Raji (cell line): ENCODE data around the gene STXBP1.

Experiments
- POLR2A ChIP-seq: IDR thresholded peaks from 2 replicates; pipeline ENCODE4 v1.6.1; 2011; ENCODE audit warnings: low read depth, low read length, control low read depth; ENCODE audit not compliant: insufficient read depth

Gene STXBP1

DNA sequence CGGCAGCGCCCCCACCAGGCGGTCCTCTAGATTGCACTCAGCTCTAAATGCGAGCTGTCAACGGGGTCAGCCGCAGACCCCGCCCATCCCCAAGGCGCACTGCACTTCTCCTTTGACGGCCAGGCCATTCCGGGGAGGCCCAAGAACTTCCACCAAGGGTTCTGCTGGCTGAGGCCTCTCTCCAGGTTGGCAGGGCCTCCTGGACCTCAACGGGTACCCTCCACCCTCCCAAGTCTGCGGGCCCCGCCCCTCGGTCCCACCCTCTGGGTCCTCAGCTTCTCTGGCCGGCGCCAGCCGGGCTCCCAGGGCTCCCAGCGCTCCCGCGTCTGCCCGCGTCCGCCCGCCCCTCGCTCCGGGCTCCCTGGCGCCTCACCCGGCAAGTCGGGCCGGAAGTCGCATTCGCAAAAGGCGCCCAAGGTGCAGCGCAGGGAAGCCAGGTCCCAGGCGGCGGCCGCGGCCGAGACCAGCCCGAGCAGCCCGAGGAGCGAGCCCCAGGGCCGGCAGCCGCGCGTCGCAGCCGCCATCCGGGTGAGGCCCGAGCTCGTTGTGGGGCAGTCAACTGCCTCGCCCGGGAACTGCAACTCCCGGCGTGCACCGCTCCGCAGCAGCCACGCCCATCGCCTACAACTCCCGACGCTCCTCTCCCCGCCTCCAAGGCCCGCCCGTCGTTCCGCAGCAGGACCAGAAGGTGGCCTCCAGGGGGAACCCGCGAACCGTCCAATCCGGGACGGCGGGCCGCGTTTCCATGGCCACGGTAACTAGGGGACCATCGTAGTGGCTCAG is 122.9 kb downstream of the STXBP1 start, which contains the start of gene TOR2A:
TOR2A (minus strand) TSS at position 548 of the 783 bp plus-strand sequence; CDS start at position 524, 24 bp downstream.
- peak; percentile 86 for TF ChIP-seq POLR2A

DNA sequence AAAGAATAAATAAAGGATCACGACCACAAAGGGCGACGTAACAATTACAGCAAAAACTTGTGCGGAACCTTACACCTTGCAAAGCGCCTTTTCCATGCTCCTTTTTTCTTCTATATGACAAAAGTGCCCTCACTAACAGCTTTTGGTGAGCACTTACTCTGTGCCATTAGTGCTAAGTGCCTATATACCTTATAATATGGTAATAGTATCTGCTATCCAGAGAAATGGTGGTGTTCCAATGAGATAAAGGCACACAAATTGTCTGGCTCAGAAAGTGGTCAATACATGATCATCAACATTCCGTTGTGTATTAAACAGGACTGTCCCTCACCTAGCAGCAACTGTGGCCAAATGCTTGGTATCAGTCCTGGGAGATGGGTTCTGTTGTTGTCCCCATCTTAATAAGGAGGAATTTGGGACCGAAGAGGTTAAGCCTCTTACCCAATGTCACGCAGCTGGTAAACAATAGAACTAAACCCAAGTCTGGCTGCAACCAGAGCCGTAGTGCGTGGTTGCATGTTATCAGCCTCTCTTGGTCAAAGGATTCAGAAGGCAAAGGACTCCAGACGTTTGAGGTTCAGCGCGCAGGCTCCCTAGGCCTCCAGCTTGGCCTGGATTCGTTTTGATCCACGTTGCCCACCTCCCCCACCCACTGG is 123.6 kb downstream of the STXBP1 start:
- TF ChIP-seq POLR2A = no peak

DNA sequence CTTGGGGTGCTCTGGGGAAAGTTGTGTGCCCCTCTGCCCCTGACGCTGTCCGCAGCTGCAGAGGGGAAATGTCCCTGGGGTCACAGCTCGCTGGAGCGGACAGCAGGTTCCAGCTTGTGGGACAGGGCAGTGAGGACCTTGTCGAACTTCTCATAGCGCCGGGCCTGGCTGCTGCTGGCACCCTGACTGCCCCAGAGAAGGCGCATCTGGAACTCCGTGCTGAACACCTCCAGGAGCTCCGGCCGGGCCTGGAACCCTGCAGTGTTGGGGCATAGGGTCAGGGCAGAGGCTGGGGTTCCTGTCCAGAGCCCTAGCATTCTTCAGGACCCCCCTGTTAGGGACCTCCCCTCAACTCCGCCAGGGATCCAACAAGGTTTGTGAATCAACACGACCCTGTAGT is 126.6 kb downstream of the STXBP1 start:
- TF ChIP-seq POLR2A = no peak

DNA sequence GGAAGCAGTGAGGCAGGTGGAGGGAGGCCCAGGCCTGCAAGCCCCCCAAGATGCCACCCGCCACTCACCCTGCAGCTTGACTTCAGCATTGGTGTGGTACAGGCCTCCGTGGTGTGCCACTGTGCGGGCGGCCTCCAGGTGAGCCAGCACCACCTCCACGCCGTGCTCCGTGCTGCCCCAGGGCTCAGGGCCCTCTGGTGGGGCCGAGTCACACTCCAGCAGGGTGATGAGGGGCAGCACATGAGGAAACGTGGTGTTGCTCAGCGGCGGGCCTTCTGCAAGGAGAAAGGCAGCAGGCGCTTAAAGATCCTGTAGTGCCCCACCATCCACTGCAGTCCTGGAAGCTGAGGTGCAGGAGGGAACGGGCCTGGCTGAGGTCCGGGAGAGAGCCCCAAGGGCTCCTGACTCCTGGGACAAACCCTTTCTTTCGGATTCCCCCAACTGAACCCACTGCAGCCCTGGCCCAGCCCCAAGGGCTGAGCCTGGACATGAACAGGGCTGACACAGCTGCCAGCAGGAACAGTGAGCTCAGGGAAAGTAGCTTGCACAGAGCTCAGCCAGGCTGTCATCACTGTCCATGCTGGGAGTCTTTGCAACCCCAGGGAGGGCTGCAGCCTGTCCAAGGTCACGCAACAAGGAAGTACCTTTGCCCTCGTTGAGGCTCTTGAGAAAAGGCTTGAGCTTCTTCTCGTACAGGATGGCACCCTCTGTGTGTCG is 127.7 kb downstream of the STXBP1 start:
- no peak for TF ChIP-seq POLR2A

DNA sequence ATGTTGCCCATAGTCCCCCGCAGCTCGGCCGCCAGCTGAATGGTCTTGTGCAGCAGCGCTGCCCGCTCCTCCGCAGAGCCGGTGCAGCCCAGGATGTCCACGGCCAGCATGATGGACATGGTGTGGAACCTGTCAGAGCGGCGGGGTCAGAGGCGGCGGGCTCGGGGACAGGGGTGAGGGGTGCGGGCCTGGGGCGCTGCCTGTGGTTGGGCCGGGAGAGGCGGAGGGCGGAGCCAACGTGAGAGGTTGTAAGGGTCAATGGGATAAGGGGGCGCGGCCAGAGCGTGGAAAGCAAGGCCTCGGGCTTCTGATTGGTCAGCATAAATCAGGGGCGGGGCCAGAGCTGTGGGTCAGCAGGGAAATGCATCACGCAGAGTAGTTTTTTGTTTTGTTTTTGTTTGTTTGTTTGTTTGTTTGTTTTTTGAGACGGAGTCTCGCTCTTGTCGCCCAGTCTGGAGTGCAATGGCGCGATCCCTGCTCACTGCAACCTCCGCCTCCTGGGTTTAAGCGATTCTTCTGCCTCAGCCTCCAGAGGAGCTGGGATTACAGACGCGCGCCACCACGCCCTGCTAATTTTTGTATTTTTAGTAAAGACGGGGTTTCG is 129.9 kb downstream of the STXBP1 start:
- TF ChIP-seq POLR2A = no peak
